NCI-H524 treated with DMSO at 0.1 percent for 48 hours (cell line): ENCODE data around the gene CD200.

ENCODE experiments used
- DNase-seq: peaks from one replicate; lab custom pipeline; 2025; lab: John Stamatoyannopoulos, UW

Gene CD200, protein sequence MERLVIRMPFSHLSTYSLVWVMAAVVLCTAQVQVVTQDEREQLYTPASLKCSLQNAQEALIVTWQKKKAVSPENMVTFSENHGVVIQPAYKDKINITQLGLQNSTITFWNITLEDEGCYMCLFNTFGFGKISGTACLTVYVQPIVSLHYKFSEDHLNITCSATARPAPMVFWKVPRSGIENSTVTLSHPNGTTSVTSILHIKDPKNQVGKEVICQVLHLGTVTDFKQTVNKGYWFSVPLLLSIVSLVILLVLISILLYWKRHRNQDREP

GRCh38 chr3:112333002-112333380 is at the start of gene CD200:
Gene CD200, plus strand, starts transcription at chr3:112333156. Its CDS starts 57 bp downstream, at chr3:112333213.
- peak; percentile 26 for DNase-seq

DNA sequence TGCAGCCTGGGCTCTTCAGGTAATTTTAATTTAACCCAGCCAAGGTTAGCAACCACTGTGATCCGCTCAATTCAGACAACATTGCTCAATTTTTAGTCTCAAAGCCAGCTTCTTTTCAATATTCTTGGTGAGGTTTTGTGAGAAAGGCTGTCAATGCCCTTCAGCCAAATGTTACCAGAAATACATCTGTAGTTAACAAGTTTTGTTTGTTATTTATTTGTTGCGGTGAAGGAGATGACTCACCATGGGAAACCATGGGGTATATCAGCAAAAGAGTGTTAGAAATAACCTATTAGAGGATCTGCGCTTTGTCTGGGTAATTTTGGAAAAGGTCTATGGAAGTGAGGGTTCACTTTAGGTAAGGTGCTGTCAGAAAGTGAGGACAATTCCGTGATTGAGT is 43.9 kb upstream of the CD200 start:
- no peak for DNase-seq

DNA sequence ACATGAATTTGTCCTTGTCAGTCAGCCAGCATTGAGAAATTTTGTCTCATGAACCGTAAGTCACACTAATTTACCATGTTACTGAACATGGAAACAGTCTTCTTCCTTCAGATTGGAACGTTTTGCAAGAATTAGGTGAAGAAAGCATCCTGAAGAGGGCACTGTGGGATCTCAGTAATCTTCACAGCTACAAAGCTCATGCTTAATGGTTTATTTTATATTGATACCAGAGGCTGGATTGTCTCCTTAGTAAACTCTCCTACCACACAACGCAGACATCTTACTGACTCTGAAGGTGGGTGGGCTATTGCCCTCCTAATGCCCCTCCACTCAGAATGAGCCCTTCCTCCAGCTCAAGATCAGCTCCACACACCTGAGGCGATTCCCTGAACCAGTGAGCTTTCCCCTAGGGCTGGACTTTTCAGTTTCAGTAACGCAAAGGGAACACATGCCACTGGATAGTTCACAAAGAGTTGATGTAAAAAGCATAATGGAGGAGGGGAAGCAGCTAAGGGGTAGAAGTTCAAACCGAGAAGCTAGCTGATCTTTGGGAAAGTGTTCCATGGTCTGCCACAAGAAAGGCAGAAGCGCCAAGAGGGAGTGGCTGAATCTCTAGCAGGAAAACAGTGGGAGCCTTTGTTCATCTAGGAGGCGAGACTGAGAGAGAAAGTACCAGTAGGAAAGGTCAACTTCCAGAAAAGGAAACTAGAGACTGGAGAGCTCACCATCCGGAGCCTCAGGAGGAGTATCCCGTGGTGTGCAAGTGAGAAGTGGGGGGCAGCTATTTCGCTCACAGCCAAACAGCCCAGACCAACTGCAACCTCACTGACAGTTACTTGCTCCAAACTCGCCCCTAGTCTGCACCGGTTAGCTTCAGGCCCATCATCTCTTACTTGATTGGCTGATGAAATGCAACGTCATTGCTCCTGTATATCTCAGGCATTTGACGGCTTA is 39.3 kb upstream of the CD200 start, which contains the start of gene SLC9C1:
SLC9C1 (minus strand) TSS at position 849 of the 954 bp plus-strand sequence. CDS start 7,425 bp downstream, outside the sequence.
- peak; percentile 13 for DNase-seq

DNA sequence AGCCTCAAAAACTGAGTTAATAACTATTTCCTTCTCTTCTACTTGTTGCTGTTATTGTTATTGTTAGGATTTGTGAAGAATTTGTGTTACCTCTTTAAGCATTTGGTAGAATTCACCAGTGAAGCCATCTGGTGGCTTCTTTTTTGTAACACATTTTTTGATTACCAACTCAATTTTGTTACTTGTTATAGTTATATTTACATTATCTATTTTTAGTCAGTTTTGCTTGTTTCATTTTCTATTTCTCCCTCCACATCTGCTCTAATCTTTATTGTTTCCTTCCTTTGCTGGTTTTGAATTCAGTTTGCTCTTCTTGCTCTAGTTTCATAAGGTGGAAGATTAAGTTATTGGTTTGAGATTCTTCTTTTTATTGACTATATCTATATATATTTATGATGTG is 35.2 kb upstream of the CD200 start:
- DNase-seq: no peak

- DNase-seq: no peak
These were observed 34.2 kb upstream of the CD200 start for GRCh38 chr3:112298781-112299180.

- DNase-seq: peak; percentile 6
These were observed 30.7 kb upstream of the CD200 start for GRCh38 chr3:112302150-112302830.

GRCh38 chr3:112302881-112303763 is 29.8 kb upstream of the CD200 start:
- no peak for DNase-seq

DNA sequence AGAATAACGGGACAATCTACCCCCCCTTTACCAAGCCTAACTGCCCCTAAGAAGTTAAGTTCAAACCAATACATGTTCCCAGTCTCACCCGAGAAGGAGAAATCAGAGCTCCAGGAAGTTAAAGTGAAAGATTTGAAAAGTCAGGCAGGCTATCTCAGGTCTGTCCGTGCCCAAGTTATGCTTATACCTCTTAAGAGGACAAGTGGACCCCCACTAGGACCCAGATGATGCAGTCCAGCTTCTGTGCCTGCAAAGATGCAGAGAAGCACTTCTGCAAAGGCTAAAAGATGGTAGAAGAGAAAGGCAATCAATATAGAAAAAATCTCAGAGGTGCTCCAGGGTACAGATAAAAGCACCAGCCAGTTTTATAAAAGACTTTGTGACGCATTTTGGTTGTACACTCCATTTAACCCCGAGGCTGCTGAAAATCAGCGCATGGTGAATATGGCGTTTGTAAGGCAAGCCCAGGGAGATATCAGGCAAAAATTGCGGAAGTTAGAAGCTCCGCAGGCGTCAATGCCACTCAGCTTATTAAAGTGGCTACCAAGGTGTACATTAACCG is 29.1 kb upstream of the CD200 start:
- DNase-seq: no peak

GRCh38 chr3:112304611-112305010 is 28.3 kb upstream of the CD200 start:
- DNase-seq: no peak

GRCh38 chr3:112306825-112307224 is 26.1 kb upstream of the CD200 start:
- no peak for DNase-seq

- no peak for DNase-seq
These were observed 25.4 kb upstream of the CD200 start for GRCh38 chr3:112307557-112307956.

DNA sequence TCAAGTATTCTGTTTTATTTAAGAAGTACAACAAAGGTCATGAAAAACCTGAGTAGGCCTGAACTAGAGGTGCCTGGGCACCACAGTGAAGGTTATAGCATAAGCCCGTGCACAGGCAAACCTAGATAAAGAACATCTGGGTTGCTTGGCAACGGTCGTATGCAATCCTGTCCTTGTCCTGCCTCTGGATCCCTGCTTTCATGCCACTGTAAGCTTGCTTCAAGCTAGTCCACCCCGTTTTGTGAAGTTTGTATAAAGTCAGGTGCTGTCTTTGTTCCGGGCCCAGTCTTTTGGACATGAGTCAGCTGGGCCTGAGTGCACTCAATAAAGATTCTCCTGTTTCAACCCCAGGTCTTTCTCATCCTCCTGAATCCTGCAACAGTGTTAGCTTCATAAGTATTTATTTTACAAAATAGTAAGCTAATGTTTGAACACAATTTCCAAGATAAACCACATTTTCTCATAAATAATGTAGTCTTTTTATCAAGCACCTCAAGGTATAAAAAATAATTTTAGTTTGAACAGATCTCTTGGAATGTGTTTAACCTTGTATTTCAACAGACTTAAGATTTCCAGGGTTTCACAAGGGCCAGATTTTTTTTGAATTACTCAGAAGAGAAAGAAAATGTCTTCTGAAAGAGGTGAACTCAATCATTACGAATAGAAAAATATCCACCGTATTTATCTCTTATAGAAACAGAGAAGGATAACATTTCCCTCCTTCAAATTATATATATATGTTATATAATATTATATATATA is 24.6 kb upstream of the CD200 start:
- DNase-seq: peak; percentile 46

DNA sequence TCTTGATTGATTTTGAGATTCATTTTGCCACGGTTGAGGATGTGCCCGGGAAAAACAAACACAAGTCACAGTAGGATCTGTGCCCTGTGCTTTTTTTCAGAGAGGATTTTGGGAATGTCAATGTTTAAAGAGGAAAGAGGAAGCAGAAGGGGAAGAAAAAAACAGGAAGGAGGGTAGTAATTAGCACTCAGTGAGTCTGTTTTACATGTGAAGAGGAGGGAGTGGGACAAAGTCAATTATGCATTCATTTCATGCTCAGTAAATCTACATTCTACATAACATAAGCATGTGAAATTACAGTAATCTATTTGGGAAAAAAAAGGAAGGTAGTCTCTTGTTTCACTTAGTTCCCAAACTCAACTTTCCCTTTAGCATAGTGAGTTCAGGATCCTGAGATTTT is 18.3 kb upstream of the CD200 start:
- DNase-seq: no peak

DNA sequence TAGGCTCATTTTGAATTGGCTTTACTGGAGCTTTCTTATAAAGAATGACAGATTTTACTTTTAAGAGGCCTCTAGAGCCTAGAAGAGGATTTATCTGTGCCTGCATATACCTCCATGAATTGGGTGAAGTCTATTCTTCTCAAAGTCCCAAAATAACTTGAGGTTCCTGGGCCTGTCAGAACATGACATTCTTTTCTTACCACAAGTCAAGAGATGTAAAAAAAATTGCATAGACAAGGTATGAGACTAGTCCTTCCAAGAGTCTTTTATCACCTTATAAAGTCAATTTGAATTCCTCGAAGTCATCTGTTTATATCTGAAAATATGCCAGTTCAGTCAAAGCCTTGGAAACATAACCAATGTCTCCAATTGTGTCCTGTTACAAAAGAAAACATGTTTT is 17.2 kb upstream of the CD200 start:
- DNase-seq: no peak

GRCh38 chr3:112319516-112320276 is 13.3 kb upstream of the CD200 start:
- no peak for DNase-seq

DNA sequence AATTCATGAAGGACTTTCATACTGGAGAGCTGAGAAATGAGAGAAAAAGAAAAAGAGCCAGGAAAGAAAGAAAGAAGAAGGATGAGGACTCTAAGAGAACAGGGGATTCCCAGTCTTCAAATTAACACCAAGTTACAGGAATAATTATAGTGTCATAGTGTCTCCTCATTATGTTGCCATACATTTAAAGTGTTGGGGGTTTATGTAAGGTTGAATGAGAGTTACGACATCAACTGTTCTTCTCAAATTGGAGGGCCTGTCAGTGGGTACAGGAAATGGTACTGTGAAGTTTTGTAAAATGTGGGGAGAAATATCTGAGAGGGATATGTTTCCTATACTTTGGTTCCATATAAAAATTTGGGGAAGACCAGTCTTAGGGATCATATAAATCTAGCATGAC is 12.3 kb upstream of the CD200 start:
- DNase-seq: no peak

DNA sequence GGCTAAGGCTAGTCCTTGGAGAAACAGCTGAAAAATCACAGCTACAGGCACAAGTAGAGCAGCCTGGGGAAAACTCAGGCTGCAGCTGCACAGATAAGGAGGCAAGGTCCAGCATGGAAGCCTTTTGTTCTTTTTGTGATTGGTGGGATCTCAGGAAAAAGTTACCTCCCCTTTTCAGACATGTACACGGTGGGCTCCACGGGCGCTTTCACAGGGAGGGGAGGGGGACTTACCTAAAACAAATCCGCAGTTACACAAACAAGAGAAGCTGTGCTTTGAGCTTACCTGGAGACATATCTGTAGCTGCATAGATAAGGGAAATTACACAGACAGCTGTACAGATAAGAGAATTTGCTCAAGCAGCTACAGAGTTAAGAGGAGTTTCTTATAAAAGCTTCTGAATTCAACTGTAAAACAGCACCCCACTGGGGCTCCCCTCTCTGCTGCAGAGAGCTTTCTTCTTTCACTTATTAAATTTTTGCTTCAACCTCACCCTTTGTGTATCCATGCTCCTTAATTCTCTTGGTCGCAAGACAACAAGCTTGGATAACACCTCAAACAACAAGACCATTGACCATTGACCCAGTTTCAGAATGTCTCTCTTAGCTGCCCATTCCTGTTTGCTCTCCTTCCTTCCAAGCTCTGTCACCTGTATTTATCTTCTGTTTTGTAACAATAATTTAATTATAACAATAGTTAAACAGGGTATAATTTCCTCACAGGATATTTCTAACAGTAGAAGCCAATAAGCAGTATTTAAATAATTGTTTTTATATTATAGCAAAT is 10.9 kb upstream of the CD200 start:
- no peak for DNase-seq

- peak; percentile 73 for DNase-seq
These were observed 5.5 kb upstream of the CD200 start for GRCh38 chr3:112327371-112327951.
